HG02571 (cell line): ENCODE measurements around the gene TCFL5.

Source experiments
- ATAC-seq: cut with Tn5 transposase; IDR thresholded peaks from one replicate; pipeline ENCODE4 v1.9.1; 2021; ENCODE audit warnings: mild to moderate bottlenecking, moderate library complexity; ENCODE audit not compliant: unreplicated experiment

Gene TCFL5

GRCh38 chr20:62837790-62838127, 23.9 kb downstream of the TCFL5 start:
- ATAC-seq: no peak

GRCh38 chr20:62836967-62837490, 24.6 kb downstream of the TCFL5 start:
- no peak for ATAC-seq

DNA sequence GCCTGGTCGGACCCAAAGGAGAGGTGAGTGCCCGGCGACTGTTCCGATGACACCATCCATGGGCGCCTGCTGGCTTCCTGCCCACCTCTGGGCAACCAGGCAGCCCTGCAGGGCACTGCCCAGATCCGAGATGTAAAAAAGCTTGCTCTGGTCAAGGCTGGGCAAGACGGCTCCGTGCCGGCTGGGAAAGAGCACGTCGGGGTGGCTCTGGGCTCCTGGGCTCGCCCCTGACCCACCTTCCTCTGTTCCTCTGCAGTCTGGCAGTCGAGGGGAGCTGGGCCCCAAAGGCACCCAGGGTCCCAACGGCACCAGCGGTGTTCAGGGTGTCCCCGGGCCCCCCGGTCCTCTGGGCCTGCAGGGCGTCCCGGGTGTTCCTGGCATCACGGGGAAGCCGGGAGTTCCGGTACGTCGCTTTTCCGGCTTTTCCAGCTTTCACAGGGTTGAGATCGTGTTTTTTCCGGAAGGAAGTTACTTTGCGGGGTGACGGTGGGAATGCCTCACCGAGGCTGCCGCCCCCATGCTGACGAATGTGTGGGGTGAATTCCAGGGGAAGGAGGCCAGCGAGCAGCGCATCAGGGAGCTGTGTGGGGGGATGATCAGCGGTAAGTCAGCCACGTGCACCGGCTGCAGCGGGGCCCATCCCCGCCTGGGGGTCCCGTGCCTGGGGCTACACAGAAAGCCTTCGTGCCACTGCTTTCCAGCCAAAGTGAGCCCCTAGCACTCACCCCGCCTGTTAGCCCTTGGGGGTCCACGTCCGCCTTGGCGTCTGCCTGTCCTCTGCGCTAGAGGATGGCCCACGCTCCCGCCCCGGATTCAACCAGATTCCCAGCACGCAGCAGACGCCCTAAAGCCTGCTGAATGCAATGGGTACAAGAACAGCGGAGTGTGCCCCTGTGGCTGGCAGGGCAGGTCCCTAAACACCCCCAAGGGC, 25.4 kb downstream of the TCFL5 start:
- no peak for ATAC-seq

DNA sequence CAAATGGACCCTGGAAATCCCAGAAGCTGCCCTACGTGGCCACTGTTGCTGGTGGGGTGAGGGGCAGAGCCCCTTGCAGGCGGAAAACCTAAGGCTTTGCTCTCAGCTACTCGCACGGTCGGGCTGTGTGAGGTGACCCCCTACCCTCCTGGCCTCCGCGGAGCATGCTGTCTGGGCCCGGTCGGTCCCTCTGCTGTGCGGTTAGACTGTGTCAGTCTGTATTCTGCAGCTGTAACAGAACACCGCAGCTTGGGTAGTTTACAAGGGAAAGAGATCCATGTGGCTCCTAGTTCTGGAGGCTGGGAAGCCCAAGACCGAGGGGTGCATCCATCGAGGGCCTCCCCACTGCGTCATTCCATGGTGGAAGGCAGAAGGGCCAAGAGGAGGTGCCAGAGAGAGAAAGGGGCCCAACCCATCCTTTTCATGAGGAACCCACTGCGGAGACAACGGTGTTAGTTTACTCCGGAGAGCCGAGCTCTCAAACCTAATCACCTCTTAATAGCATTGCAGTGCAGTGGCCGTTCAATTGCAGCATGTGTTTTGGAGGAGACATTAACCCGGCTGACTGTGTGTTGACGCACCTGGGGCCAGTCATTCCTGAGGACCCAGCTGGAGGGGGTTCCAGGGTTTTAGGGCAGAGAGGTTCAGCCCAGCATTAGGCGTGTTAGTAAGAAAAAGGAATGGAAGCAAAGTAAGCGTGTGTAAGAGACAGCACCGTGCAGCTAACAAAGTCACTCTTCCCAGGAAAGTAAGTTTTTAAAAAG, 26.5 kb downstream of the TCFL5 start:
- ATAC-seq: no peak

DNA sequence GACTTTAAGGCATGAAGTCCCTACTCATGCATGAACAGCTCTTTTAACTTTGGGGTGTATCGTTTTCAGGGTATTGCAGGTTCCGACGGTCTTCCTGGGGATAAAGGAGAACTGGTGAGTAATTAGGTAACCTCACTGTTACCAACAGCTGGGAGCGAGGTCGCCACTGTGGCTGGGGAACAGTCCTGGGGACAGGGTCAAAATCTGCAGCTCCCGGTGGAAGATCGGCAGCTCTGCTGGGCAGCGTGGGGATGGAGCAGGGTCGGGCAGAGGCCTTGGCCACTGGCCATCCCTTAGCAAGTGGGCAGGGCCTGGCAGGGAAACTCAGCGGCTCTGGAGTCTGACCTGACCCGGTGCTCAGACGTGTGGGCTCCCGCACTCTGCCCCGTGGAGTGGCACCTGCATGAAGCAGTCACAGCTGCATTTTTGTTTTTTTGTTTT, 28.7 kb downstream of the TCFL5 start:
- ATAC-seq: no peak

- ATAC-seq: no peak
Observed at GRCh38 chr20:62832212-62832922, 29.3 kb downstream of the TCFL5 start.

- no peak for ATAC-seq
Observed at GRCh38 chr20:62831854-62832211, 29.8 kb downstream of the TCFL5 start.

DNA sequence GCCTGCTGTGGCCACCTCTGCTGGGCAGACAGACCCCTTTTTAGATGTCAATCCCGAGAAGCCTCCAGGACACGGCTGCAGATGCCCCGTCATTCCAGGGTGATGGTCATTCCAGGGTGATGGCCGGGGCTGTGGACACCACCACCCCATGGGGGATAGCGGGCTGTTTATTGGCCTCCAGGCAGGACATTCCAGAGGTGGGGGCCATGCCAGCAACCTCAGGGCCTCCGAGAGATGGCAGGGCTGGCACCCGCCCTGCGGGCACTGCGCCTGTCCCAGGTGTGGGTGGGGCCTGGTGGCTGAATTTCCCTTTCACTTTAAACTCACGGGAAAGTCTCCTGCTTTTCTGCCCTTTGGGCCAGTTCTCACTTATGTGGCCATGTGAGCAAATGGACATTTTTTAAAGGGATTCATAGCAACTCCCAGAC, 30.2 kb downstream of the TCFL5 start:
- no peak for ATAC-seq

DNA sequence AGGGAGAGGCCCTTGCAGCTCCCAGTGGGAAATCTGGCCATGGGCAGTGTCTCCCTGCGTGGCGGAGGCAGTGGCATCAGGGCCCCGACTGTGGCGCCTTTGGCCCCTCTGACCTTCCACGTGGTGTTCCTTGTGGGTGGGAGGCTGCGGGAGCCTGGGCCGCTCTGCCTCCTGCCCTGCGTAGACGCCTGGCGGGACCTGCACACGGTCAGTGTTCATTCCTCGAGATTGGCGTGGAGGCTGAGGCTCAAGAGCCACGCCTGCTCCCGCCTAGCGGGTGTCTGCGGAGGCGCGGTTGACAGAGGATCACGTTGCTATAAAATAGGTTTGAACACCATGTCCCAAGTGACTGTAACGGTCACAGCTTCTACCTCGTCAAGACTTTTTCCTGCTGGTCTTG, 30.8 kb downstream of the TCFL5 start:
- ATAC-seq: no peak

- no peak for ATAC-seq
Observed at GRCh38 chr20:62830251-62830650, 31.4 kb downstream of the TCFL5 start.

DNA sequence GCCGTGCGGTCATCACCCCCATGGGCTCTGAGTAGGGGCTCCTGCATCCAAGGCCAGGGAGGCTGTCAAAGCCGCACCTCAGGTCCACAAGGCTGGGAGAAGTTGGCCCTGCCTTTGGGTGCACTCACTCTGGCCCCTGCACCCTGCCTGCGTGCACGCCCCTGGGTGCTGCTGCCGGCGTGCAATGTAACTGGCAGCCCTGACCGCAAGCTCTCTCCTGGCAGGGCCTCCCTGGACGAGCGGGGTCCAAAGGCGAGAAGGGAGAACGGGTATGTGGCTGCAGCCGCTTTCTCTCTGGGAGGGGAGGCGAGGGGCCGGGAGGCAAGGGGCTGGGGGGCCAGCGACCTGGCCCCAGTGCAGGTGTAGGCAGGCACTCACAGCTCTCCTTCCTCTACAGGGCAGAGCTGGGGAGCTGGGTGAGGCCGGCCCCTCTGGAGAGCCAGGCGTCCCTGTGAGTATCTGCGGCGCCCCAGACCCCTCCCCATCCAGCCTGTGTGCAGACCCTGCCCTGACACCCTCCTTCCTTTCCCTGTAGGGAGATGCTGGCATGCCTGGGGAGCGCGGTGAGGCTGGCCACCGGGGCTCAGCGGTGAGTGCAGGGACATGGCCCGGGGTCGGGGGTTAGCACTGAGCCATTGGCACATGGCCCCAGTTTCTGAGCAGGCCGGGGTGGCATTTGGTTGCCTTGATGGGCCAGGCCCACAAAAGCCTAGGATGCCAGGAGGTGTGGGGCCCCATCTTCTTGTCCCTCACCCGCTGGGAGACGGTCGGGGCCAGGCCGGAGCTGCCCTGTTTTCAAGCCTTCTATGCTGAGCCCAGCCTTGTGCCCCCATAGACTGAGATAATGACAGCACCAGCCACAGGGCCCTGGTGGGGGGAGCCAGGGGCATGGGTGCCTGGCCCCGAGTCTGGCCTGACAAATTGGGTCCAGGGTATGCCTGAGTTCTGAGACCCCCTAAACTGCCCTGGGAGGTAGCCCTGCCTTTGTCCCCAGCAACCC, 32.1 kb downstream of the TCFL5 start:
- no peak for ATAC-seq

- no peak for ATAC-seq
Observed at GRCh38 chr20:62828511-62829230, 33.0 kb downstream of the TCFL5 start.

DNA sequence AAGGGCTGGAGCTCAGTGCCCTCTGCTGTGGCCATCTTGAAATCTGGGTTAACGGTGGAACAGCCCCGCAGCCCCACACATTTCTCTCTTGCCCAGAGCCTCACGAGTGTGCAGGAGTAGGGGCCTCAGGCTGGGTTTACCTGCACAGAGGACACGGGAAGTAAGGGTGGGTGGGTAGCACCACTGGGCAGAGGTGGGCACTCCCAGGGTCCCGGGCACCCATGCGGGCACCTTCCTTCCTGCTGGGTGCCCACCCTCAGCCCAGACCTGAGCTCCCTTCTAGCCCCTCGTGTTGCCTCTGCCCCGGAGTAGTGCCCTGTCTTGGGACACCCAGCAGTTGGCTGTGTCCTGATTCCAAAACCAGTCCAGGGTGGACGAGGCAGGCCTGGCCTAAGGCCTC, 33.6 kb downstream of the TCFL5 start:
- ATAC-seq: no peak

- ATAC-seq: no peak
Observed at GRCh38 chr20:62827311-62828038, 34.1 kb downstream of the TCFL5 start.

DNA sequence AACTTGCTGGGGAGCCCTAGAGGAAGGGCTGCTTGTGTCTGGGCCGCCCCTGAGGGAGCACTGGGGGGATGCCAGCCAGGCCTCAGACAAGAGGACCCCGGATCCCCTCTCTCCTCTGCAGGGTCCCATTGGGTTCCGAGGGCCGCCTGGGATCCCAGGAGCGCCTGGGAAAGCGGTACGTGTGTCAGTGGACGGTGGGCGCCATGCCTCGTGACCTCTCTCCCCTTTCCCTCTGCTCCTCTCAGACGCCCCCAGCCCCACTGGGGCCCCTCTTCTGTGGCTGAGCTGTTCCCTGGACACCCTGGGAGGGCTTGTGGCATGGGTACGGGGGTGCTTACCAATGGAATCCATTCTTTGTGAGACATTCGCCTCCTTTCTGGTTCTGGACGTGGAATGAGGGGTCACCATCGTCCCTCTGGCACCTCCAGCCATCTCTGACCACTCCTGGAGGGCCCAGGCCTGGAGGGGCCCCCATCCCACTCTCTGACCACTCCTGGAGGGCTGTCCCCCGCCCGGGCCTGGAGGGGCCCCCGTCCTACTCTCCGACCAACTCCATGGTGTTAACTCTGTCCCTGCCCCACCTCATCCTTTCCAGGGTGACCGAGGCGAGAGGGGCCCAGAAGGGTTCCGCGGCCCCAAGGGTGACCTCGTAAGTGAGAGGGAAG, 34.8 kb downstream of the TCFL5 start:
- ATAC-seq: no peak

- no peak for ATAC-seq
Observed at GRCh38 chr20:62825986-62826645, 35.5 kb downstream of the TCFL5 start.

DNA sequence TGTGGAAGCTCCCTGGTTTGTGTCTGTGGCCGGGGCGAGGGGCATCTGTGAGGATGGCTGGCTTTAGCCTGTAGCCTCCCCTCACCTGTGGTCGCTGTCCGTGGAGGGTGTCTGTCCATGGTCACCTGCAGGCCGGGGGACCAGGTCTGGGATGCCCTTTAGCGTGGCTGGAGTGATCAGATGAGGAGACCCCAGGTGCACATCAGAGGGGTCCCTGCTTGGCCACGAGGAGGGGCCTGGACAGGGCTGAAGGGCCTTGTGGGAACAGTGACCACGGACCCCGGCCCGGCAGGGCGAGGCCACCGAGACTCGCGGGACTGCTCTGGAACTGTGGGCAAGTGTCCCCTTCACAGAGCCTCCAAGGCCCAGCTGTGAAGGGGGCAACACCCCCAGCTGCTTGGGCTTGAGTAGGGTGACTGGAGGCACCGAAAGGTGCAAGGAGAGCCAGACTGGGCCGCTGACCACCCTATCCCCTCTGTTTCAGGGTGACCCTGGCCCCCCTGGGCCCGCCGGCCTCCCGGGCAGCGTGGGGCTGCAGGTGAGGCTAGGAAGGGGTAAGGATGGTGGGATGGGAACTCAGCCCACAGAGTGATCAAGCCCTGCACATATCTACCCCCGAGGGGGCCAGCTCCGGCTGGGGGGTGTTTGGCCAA, 36.2 kb downstream of the TCFL5 start:
- ATAC-seq: no peak
